Testis (tissue), 3 donors: Measurements from ENCODE around the gene ZNF792. TPM values are rescaled to one million over a fixed set of nuclear protein-coding genes. Genes with fewer than 3 reads are reported as not detected.

Experiments used
- DNase-seq: peaks from one replicate; pipeline ENCODE4 v3.0.0-alpha.2; 2019
- H3K27ac ChIP-seq, 2 donors: fragments of 200-600 bp; sonication (generic); one replicate each; pipeline ENCODE4 v1.5.1; 2019
- H3K27me3 ChIP-seq: fragments of 200-600 bp; sonication (generic); one replicate; pipeline ENCODE4 v1.5.1; 2019
- H3K36me3 ChIP-seq: fragments of 200-600 bp; sonication (generic); one replicate; pipeline ENCODE4 v1.5.1; 2017; ENCODE audit warnings: low read depth; ENCODE audit errors: missing control alignments
- H3K4me1 ChIP-seq: fragments of 200-600 bp; sonication (generic); one replicate; pipeline ENCODE4 v1.5.1; 2019
- H3K4me3 ChIP-seq, 2 donors: fragments of 200-600 bp; sonication (generic); one replicate each; pipeline ENCODE4 v1.5.1; 2017 to 2019
- H3K9me3 ChIP-seq: fragments of 200-600 bp; sonication (generic); one replicate; pipeline ENCODE4 v1.5.1; 2017
- POLR2A ChIP-seq: fragments of 450-650 bp; IDR thresholded peaks from one replicate; pipeline ENCODE4 v1.6.1; 2017; ENCODE audit warnings: antibody characterized with exemption, mild to moderate bottlenecking, moderate library complexity
- WGBS, 2 donors: methylation state at CpG; one replicate each; pipeline ENCODE4 v1.1.5; 2018; 5-methylcytosine and 5-hydroxymethylcytosine counted together
- intact Hi-C: fragments of 100-400 bp; cut with DNase I; formaldehyde crosslinking; loops from one replicate; pipeline ENCODE4 v1.15.1; 2023; ENCODE audit warnings: low total_unique reads
- polyA plus RNA-seq: library from polyadenylated mRNA; stranded (reverse); fragments of 350-450 nt; fragmentation: Illumina TruSeq; extraction: RNeasy Lipid Tissue Mini Kit (QIAGEN cat#74804); gene quantifications from one replicate; pipeline ENCODE4 v1.2.3, GENCODE V29; 2014; ENCODE audit warnings: low read depth, low replicate concordance; ENCODE audit not compliant: insufficient read depth
- total RNA-seq, 2 donors: library from RNA; depleted of rRNA; stranded (reverse); fragments of >200 nt; gene quantifications; one replicate each; pipeline ENCODE4 v1.2.3, GENCODE V29; 2016
- TF ChIP-seq, protein P1 (sequence below), 3 experiments: fragments of 450-650 bp in 2 of 3; fragments of 200-600 bp in 1 of 3; sonication (generic) in 1 of 3; IDR thresholded peaks; one replicate each; pipeline ENCODE4 v1.5.1; 2016 to 2019; ENCODE audit warnings: antibody characterized with exemption in 3 of 3, mild to moderate bottlenecking in 2 of 3, moderate library complexity in 1 of 3

Gene ZNF792
- total and polyA plus RNA-seq, 3 donors from 2014 or later = 2.3 to 6.6 (median 5.4) TPM

GRCh38 chr19:35002037-35002535, 38.1 kb upstream of the ZNF792 start:
- Histone ChIP-seq H3K27ac (peak overlapping the region in 1 of 2 donors; percentile 89), H3K27me3 (no peaks in the 10 kb centered on the region), H3K4me3 (no peak overlapping the region), H3K9me3 (no peaks in the 10 kb centered on the region), H3K4me1 (peaks cover 48% of the 10 kb centered on the region), H3K36me3 (no peaks in the 10 kb centered on the region)
- no peak for DNase-seq
- intact Hi-C loops = no loop called here
- TF ChIP-seq POLR2A = no peak
- TF ChIP-seq, protein P1, sequence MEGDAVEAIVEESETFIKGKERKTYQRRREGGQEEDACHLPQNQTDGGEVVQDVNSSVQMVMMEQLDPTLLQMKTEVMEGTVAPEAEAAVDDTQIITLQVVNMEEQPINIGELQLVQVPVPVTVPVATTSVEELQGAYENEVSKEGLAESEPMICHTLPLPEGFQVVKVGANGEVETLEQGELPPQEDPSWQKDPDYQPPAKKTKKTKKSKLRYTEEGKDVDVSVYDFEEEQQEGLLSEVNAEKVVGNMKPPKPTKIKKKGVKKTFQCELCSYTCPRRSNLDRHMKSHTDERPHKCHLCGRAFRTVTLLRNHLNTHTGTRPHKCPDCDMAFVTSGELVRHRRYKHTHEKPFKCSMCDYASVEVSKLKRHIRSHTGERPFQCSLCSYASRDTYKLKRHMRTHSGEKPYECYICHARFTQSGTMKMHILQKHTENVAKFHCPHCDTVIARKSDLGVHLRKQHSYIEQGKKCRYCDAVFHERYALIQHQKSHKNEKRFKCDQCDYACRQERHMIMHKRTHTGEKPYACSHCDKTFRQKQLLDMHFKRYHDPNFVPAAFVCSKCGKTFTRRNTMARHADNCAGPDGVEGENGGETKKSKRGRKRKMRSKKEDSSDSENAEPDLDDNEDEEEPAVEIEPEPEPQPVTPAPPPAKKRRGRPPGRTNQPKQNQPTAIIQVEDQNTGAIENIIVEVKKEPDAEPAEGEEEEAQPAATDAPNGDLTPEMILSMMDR (IDR thresholded peaks at IDR 0.05) = no peak
- 87 to 88% methylated on average over 11 of the region's 11 CpGs for WGBS, 2 donors

- peak overlapping the region; percentile 89 to 100 for H3K27ac ChIP-seq
- peaks cover 44% of the 10 kb centered on the region for H3K4me1 ChIP-seq
- intact Hi-C loops = no loop called here
- H3K4me3 ChIP-seq = peak overlapping the region; percentile 86 to 90
- TF ChIP-seq, protein P1 (IDR thresholded peaks at IDR 0.05) = no peak
- no peak for TF ChIP-seq POLR2A
- H3K9me3 ChIP-seq = no peaks in the 10 kb centered on the region
- no peaks in the 10 kb centered on the region for H3K27me3 ChIP-seq
- DNase-seq = no peak
- H3K36me3 ChIP-seq = no peaks in the 10 kb centered on the region
- 3 to 11% methylated on average over 7 to 45 of the region's 46 CpGs for WGBS, 2 donors
Measured at GRCh38 chr19:35000647-35001501, 36.8 kb upstream of the ZNF792 start.

DNA sequence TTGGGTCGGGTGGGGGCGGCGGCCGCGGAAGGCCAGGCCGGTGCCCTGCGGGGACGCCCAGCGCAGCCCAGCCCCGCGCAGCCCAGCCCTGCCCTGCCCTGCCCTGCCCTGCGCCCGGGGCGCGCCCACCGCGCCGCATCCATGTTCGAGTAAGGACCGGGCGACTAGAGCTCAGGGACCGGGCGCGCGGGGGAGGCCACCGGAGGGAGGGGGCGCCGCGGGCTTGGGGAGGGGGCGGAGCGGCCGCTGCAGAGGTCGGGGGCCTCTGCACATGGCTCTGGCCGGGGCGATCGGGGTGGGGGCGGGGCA, 36.3 kb upstream of the ZNF792 start:
- Histone ChIP-seq H3K27me3 (no peaks in the 10 kb centered on the region), H3K9me3 (no peaks in the 10 kb centered on the region), H3K36me3 (no peaks in the 10 kb centered on the region), H3K4me1 (peaks cover 44% of the 10 kb centered on the region), H3K27ac (peak overlapping the region; percentile 100), H3K4me3 (peak overlapping the region; percentile 86 to 90)
- 1% methylated on average over 16 of the region's 37 CpGs; no CpG with 5 or more reads in 1 of the 2 donors for WGBS, 2 donors
- no peak for DNase-seq
- intact Hi-C loops = no loop called here
- no peak for TF ChIP-seq POLR2A
- TF ChIP-seq, protein P1 (IDR thresholded peaks at IDR 0.05) = no peak

GRCh38 chr19:34999498-35000337, 35.7 kb upstream of the ZNF792 start, which contains the start of gene GRAMD1A:
GRAMD1A (plus strand) TSS chr19:35000323; CDS start chr19:35000479, 156 bp downstream.
- intact Hi-C loops = no loop called here
- Histone ChIP-seq H3K9me3 (no peaks in the 10 kb centered on the region), H3K4me1 (peaks cover 50% of the 10 kb centered on the region), H3K27ac (peak within 1 kb of the TSS; percentile 100), H3K27me3 (no peaks in the 10 kb centered on the region), H3K36me3 (no peaks in the 10 kb centered on the region), H3K4me3 (peak within 1 kb of the TSS; percentile 86 to 90)
- 0 to 1% methylated on average over 20 to 45 of the region's 45 CpGs for WGBS, 2 donors
- peak; percentile 65 for TF ChIP-seq POLR2A
- TF ChIP-seq, protein P1 (IDR thresholded peaks at IDR 0.05) = no peak
- peak; percentile 89 for DNase-seq
